HEK293 (cell line): ENCODE measurements around the gene PDE4B.

Experiments
- HOXA7 ChIP-seq: sonication (generic); formaldehyde crosslinking; IDR thresholded peaks from 2 replicates; pipeline ENCODE4 v1.8.1; 2022; ENCODE audit warnings: missing genetic modification reagents, borderline replicate concordance
- OSR2 ChIP-seq: fragments of 450-650 bp; formaldehyde crosslinking; IDR thresholded peaks from 2 replicates; pipeline ENCODE4 v1.5.1; 2016; ENCODE audit warnings: missing biosample characterization, missing genetic modification characterization
- REST ChIP-seq: fragments of 450-650 bp; formaldehyde crosslinking; IDR thresholded peaks from 2 replicates; pipeline ENCODE4 v1.5.1; 2016; ENCODE audit warnings: missing biosample characterization, missing genetic modification characterization
- ZBTB20 ChIP-seq: fragments of 450-650 bp; formaldehyde crosslinking; IDR thresholded peaks from 2 replicates; pipeline ENCODE4 v1.5.1; 2016; ENCODE audit warnings: missing biosample characterization, missing genetic modification characterization
- ZNF133 ChIP-seq: fragments of 450-650 bp; formaldehyde crosslinking; IDR thresholded peaks from 2 replicates; pipeline ENCODE4 v1.5.1; 2016; ENCODE audit warnings: missing biosample characterization, missing genetic modification characterization
- ZNF19 ChIP-seq: fragments of 450-650 bp; formaldehyde crosslinking; IDR thresholded peaks from 2 replicates; pipeline ENCODE4; 2016; ENCODE audit warnings: missing biosample characterization, missing genetic modification characterization, low read depth
- ZNF202 ChIP-seq: fragments of 450-650 bp; formaldehyde crosslinking; IDR thresholded peaks from 2 replicates; pipeline ENCODE4 v1.5.1; 2016; ENCODE audit warnings: missing biosample characterization, missing genetic modification characterization, borderline replicate concordance
- ZNF416 ChIP-seq: fragments of 450-650 bp; formaldehyde crosslinking; IDR thresholded peaks from 2 replicates; pipeline ENCODE4 v1.5.1; 2016; ENCODE audit warnings: missing biosample characterization, missing genetic modification characterization
- ZNF449 ChIP-seq: fragments of 450-650 bp; formaldehyde crosslinking; IDR thresholded peaks from 2 replicates; pipeline ENCODE4 v1.5.1; 2017; ENCODE audit warnings: missing biosample characterization, mild to moderate bottlenecking, missing genetic modification characterization, moderate library complexity
- TF ChIP-seq, protein P1 (sequence below): fragments of 450-650 bp; formaldehyde crosslinking; conservative IDR thresholded peaks from 2 replicates; pipeline ENCODE4 v1.5.1; 2016; ENCODE audit warnings: low read depth, missing biosample characterization, missing genetic modification characterization
- TF ChIP-seq, protein P2 (sequence below): fragments of 450-650 bp; formaldehyde crosslinking; IDR thresholded peaks from 2 replicates; pipeline ENCODE4 v1.5.1; 2016; ENCODE audit warnings: missing biosample characterization, missing genetic modification characterization
- TF ChIP-seq, protein P3 (sequence below): fragments of 450-650 bp; formaldehyde crosslinking; IDR thresholded peaks from 2 replicates; pipeline ENCODE4 v1.5.1; 2016; ENCODE audit warnings: missing biosample characterization, missing genetic modification characterization, low read depth
- TF ChIP-seq, protein P4 (sequence below): fragments of 450-650 bp; formaldehyde crosslinking; IDR thresholded peaks from 2 replicates; pipeline ENCODE4 v1.5.1; 2016; ENCODE audit warnings: missing biosample characterization, missing genetic modification characterization

DNA sequence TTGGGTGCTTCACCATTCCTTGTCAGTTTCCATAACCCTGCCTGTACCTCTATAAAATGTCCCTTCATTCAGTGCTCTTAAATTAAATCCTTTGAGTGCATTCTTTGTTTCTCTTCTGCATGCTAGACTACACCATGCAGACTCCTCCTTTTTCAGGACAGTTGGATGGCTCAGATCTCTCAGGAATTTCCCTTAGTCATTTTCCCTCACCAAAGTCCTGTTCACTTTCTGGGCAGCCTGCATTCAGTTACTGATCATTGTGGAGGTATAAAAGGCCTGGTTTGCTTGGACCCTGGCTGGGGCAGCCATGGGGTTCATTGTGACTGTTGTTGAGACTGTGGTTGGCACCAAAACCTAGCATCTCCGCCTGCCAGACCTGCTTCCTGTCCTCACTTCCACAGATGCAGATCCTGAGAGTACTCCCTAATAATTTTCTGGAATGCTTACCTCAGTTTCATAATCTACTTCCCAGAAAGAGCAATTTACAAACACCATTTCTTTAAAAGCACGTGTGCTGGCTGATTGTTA, 88.4 kb downstream of the PDE4B start:
- TF ChIP-seq ZNF202 (tag by site-specific recombination) (no peak), ZBTB20 (tag by site-specific recombination) (no peak), ZNF19 (no peak), ZNF416 (no peak), ZNF449 (tag by site-specific recombination) (no peak), REST (no peak), ZNF133 (tag by site-specific recombination) (no peak), OSR2 (no peak), HOXA7 (CRISPR knock-in tag) (no peak)
- TF ChIP-seq, protein P1, sequence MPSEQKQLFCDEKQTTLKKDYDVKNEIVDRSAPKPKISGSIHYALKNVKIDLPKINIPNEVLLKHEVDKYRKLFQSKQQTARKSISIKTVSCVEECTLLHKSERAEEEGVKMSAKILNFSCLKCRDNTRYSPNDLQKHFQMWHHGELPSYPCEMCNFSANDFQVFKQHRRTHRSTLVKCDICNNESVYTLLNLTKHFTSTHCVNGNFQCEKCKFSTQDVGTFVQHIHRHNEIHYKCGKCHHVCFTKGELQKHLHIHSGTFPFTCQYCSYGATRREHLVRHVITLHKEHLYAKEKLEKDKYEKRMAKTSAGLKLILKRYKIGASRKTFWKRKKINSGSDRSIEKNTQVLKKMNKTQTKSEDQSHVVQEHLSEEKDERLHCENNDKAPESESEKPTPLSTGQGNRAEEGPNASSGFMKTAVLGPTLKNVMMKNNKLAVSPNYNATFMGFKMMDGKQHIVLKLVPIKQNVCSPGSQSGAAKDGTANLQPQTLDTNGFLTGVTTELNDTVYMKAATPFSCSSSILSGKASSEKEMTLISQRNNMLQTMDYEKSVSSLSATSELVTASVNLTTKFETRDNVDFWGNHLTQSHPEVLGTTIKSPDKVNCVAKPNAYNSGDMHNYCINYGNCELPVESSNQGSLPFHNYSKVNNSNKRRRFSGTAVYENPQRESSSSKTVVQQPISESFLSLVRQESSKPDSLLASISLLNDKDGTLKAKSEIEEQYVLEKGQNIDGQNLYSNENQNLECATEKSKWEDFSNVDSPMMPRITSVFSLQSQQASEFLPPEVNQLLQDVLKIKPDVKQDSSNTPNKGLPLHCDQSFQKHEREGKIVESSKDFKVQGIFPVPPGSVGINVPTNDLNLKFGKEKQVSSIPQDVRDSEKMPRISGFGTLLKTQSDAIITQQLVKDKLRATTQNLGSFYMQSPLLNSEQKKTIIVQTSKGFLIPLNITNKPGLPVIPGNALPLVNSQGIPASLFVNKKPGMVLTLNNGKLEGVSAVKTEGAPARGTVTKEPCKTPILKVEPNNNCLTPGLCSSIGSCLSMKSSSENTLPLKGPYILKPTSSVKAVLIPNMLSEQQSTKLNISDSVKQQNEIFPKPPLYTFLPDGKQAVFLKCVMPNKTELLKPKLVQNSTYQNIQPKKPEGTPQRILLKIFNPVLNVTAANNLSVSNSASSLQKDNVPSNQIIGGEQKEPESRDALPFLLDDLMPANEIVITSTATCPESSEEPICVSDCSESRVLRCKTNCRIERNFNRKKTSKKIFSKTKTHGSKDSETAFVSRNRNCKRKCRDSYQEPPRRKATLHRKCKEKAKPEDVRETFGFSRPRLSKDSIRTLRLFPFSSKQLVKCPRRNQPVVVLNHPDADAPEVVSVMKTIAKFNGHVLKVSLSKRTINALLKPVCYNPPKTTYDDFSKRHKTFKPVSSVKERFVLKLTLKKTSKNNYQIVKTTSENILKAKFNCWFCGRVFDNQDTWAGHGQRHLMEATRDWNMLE (tag by site-specific recombination), result no peak
- TF ChIP-seq, protein P2, sequence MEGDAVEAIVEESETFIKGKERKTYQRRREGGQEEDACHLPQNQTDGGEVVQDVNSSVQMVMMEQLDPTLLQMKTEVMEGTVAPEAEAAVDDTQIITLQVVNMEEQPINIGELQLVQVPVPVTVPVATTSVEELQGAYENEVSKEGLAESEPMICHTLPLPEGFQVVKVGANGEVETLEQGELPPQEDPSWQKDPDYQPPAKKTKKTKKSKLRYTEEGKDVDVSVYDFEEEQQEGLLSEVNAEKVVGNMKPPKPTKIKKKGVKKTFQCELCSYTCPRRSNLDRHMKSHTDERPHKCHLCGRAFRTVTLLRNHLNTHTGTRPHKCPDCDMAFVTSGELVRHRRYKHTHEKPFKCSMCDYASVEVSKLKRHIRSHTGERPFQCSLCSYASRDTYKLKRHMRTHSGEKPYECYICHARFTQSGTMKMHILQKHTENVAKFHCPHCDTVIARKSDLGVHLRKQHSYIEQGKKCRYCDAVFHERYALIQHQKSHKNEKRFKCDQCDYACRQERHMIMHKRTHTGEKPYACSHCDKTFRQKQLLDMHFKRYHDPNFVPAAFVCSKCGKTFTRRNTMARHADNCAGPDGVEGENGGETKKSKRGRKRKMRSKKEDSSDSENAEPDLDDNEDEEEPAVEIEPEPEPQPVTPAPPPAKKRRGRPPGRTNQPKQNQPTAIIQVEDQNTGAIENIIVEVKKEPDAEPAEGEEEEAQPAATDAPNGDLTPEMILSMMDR (tag by site-specific recombination), result no peak
- TF ChIP-seq, protein P3, sequence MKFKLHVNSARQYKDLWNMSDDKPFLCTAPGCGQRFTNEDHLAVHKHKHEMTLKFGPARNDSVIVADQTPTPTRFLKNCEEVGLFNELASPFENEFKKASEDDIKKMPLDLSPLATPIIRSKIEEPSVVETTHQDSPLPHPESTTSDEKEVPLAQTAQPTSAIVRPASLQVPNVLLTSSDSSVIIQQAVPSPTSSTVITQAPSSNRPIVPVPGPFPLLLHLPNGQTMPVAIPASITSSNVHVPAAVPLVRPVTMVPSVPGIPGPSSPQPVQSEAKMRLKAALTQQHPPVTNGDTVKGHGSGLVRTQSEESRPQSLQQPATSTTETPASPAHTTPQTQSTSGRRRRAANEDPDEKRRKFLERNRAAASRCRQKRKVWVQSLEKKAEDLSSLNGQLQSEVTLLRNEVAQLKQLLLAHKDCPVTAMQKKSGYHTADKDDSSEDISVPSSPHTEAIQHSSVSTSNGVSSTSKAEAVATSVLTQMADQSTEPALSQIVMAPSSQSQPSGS, result no peak
- TF ChIP-seq, protein P4, sequence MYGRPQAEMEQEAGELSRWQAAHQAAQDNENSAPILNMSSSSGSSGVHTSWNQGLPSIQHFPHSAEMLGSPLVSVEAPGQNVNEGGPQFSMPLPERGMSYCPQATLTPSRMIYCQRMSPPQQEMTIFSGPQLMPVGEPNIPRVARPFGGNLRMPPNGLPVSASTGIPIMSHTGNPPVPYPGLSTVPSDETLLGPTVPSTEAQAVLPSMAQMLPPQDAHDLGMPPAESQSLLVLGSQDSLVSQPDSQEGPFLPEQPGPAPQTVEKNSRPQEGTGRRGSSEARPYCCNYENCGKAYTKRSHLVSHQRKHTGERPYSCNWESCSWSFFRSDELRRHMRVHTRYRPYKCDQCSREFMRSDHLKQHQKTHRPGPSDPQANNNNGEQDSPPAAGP, result no peak
